Neural cell (in vitro differentiated cells): ENCODE data around the gene PHF11. TPM values are rescaled to one million over a fixed set of nuclear protein-coding genes. Genes with fewer than 3 reads are reported as not detected.

Source experiments
- H2AFZ ChIP-seq: fragments of 200-600, 300-800 bp; sonication (generic), shearing (Covaris generic); 2 replicates; pipeline ENCODE4 v1.6.0; 2014; ENCODE audit warnings: low read depth, mild to moderate bottlenecking, antibody characterized with exemption, low read length, moderate library complexity
- H3F3A ChIP-seq: fragments of 200-600 bp; shearing (Covaris generic); 2 replicates; pipeline ENCODE4 v1.6.1; 2016; ENCODE audit warnings: mild to moderate bottlenecking, moderate library complexity, mixed read lengths, antibody characterized with exemption, low read length; ENCODE audit not compliant: insufficient read depth, poor library complexity, severe bottlenecking
- H3K27ac ChIP-seq: fragments of 200-600, 300-800 bp; sonication (generic), shearing (Covaris generic); 2 replicates; pipeline ENCODE4 v1.5.1; 2014; ENCODE audit warnings: mild to moderate bottlenecking, low read length, moderate library complexity
- H3K27me3 ChIP-seq: fragments of 300-800, 200-600 bp; sonication (generic), shearing (Covaris generic); 2 replicates; pipeline ENCODE4 v1.6.0; 2014; ENCODE audit warnings: mild to moderate bottlenecking, low read depth, low read length, moderate library complexity; ENCODE audit not compliant: insufficient read depth
- H3K36me3 ChIP-seq: fragments of 300-800, 200-600 bp; sonication (generic), shearing (Covaris generic); 2 replicates; pipeline ENCODE4 v1.5.1; 2014; ENCODE audit warnings: mild to moderate bottlenecking, antibody characterized with exemption, low read length, moderate library complexity; ENCODE audit not compliant: insufficient read depth
- H3K4me2 ChIP-seq: fragments of 300-800, 200-600 bp; sonication (generic), shearing (Covaris generic); 2 replicates; pipeline ENCODE4 v1.6.0; 2014; ENCODE audit warnings: mild to moderate bottlenecking, low read length
- H3K4me3 ChIP-seq: fragments of 300-800, 200-600 bp; sonication (generic), shearing (Covaris generic); 2 replicates; pipeline ENCODE4 v1.5.1; 2014; ENCODE audit warnings: mild to moderate bottlenecking, low read length, moderate library complexity
- H3K79me2 ChIP-seq: fragments of 200-600 bp; shearing (Covaris generic); replicated peaks from 2 replicates; pipeline ENCODE4 v1.6.0; 2014; ENCODE audit warnings: mild to moderate bottlenecking, low read length, moderate library complexity; ENCODE audit not compliant: insufficient read depth
- H3K9ac ChIP-seq: fragments of 300-800, 200-600 bp; sonication (generic), shearing (Covaris generic); 2 replicates; pipeline ENCODE4 v1.6.1; 2016; ENCODE audit warnings: mild to moderate bottlenecking, low read length, mixed read lengths
- H3K9me2 ChIP-seq: fragments of 200-600 bp; shearing (Covaris generic); 2 replicates; pipeline ENCODE4 v1.6.1; 2016; ENCODE audit warnings: mild to moderate bottlenecking, low read length, mixed read lengths; ENCODE audit not compliant: insufficient read depth
- H3K9me3 ChIP-seq: fragments of 200-600, 300-800 bp; sonication (generic), shearing (Covaris generic); 2 replicates; pipeline ENCODE4 v1.6.1; 2016; ENCODE audit warnings: mild to moderate bottlenecking, mixed run types, low read length, moderate library complexity, mixed read lengths
- H4K20me1 ChIP-seq: fragments of 200-600 bp; shearing (Covaris generic); 2 replicates; pipeline ENCODE4 v1.6.1; 2016; ENCODE audit warnings: mild to moderate bottlenecking, mixed run types; ENCODE audit not compliant: insufficient read depth
- EP300 ChIP-seq: fragments of 450-650 bp; conservative IDR thresholded peaks from 2 replicates; pipeline ENCODE4 v1.6.1; 2014; ENCODE audit warnings: antibody characterized with exemption, mild to moderate bottlenecking, moderate library complexity; ENCODE audit not compliant: poor library complexity, severe bottlenecking
- EZH2 ChIP-seq: fragments of 200-600, 300-800 bp; shearing (Covaris generic), sonication (generic); IDR thresholded peaks from 2 replicates; pipeline ENCODE4 v1.6.1; 2014; ENCODE audit warnings: antibody characterized with exemption, low read length, borderline replicate concordance, mild to moderate bottlenecking; ENCODE audit not compliant: insufficient read depth, poor library complexity, severe bottlenecking
- MXI1 ChIP-seq: fragments of 450-650 bp; conservative IDR thresholded peaks from 2 replicates; pipeline ENCODE4 v1.6.1; 2014; ENCODE audit warnings: antibody characterized with exemption, mild to moderate bottlenecking; ENCODE audit not compliant: poor library complexity, severe bottlenecking
- POLR2AphosphoS5 ChIP-seq: IDR thresholded peaks from 2 replicates; pipeline ENCODE4 v1.6.1; 2012
- RAD21 ChIP-seq: fragments of 450-650 bp; conservative IDR thresholded peaks from 2 replicates; pipeline ENCODE4 v1.6.1; 2014; ENCODE audit warnings: antibody characterized with exemption, mild to moderate bottlenecking, moderate library complexity
- SMC3 ChIP-seq: fragments of 450-650 bp; conservative IDR thresholded peaks from 2 replicates; pipeline ENCODE4 v1.6.1; 2014; ENCODE audit warnings: antibody characterized with exemption, mild to moderate bottlenecking, moderate library complexity; ENCODE audit not compliant: poor library complexity
- TAF1 ChIP-seq: IDR thresholded peaks from 2 replicates; pipeline ENCODE4 v1.6.1; 2012; ENCODE audit warnings: low read depth
- polyA plus RNA-seq: library from polyadenylated mRNA; depleted of rRNA; stranded (reverse); fragments of >200 nt; gene quantifications from 2 replicates; pipeline ENCODE4 v1.2.3, GENCODE V29; 2014
- TF ChIP-seq, protein P1 (sequence below): IDR thresholded peaks from 2 replicates; pipeline ENCODE4 v1.6.1; 2012; ENCODE audit warnings: borderline replicate concordance
- TF ChIP-seq, protein P2 (sequence below): fragments of 450-650 bp; IDR thresholded peaks from 2 replicates; pipeline ENCODE4 v1.5.1; 2014; ENCODE audit warnings: antibody characterized with exemption, mild to moderate bottlenecking, moderate library complexity; ENCODE audit not compliant: poor library complexity, severe bottlenecking

PHF11 gene
- polyA plus RNA-seq, 1 donor from 2014 or later = not detected

DNA sequence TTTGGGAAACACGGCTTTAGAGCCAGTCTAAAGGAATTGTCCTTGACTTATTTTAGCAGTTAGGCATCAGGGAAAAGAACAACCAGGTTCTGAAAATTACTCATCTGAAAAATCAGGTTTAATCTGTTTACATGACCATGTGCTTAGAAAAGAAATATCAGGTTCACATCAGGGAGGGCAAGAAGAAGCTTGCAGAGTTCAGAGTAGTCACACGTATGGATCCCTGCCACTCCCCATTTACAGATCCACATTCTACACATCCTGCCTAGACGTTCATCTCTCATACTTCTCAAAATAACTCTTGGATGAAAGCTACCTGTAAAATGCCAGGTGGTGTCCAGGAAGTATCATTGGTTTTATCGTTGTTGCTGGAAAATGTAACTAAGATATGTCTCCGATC, 14.0 kb upstream of the PHF11 start:
- Histone ChIP-seq H3K9ac (no peak overlapping the region), H3K9me2 (no peaks in the 10 kb centered on the region), H2AFZ (no peak overlapping the region), H3F3A (no peaks in the 10 kb centered on the region), H3K36me3 (no peaks in the 10 kb centered on the region), H4K20me1 (no peaks in the 10 kb centered on the region), H3K27me3 (no peaks in the 10 kb centered on the region), H3K4me3 (no peak overlapping the region), H3K27ac (no peak overlapping the region), H3K4me2 (no peak overlapping the region), H3K9me3 (no peaks in the 10 kb centered on the region), H3K79me2 (no peaks in the 10 kb centered on the region)
- TF ChIP-seq TAF1 (no peak), SMC3 (no peak), MXI1 (no peak), EZH2 (no peak), EP300 (no peak), POLR2AphosphoS5 (no peak), RAD21 (no peak)
- TF ChIP-seq, protein P1, sequence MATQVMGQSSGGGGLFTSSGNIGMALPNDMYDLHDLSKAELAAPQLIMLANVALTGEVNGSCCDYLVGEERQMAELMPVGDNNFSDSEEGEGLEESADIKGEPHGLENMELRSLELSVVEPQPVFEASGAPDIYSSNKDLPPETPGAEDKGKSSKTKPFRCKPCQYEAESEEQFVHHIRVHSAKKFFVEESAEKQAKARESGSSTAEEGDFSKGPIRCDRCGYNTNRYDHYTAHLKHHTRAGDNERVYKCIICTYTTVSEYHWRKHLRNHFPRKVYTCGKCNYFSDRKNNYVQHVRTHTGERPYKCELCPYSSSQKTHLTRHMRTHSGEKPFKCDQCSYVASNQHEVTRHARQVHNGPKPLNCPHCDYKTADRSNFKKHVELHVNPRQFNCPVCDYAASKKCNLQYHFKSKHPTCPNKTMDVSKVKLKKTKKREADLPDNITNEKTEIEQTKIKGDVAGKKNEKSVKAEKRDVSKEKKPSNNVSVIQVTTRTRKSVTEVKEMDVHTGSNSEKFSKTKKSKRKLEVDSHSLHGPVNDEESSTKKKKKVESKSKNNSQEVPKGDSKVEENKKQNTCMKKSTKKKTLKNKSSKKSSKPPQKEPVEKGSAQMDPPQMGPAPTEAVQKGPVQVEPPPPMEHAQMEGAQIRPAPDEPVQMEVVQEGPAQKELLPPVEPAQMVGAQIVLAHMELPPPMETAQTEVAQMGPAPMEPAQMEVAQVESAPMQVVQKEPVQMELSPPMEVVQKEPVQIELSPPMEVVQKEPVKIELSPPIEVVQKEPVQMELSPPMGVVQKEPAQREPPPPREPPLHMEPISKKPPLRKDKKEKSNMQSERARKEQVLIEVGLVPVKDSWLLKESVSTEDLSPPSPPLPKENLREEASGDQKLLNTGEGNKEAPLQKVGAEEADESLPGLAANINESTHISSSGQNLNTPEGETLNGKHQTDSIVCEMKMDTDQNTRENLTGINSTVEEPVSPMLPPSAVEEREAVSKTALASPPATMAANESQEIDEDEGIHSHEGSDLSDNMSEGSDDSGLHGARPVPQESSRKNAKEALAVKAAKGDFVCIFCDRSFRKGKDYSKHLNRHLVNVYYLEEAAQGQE = no peak
- TF ChIP-seq, protein P2, sequence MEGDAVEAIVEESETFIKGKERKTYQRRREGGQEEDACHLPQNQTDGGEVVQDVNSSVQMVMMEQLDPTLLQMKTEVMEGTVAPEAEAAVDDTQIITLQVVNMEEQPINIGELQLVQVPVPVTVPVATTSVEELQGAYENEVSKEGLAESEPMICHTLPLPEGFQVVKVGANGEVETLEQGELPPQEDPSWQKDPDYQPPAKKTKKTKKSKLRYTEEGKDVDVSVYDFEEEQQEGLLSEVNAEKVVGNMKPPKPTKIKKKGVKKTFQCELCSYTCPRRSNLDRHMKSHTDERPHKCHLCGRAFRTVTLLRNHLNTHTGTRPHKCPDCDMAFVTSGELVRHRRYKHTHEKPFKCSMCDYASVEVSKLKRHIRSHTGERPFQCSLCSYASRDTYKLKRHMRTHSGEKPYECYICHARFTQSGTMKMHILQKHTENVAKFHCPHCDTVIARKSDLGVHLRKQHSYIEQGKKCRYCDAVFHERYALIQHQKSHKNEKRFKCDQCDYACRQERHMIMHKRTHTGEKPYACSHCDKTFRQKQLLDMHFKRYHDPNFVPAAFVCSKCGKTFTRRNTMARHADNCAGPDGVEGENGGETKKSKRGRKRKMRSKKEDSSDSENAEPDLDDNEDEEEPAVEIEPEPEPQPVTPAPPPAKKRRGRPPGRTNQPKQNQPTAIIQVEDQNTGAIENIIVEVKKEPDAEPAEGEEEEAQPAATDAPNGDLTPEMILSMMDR = no peak

DNA sequence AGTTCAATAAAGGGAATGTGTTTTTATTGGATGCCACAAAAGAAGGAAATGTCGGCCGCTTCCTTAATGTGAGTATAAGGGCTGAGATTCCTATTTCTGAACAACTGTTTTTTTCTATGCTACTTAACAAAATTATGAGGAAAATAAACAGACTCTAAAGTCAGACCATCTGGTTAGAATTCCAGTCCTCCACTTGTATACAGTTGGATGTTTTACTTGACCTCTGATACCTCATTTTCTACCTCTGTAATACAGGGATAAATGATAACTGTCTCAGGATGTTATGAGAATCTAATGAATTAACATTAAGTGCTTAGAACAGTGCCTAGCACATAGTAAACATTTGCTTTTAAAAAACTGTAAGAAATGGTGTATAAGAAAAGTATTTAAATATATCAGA, 7.2 kb upstream of the PHF11 start:
- no peak overlapping the region for H3K9ac ChIP-seq
- no peaks in the 10 kb centered on the region for H3K9me3 ChIP-seq
- H3K9me2 ChIP-seq = no peaks in the 10 kb centered on the region
- no peak overlapping the region for H3K4me3 ChIP-seq
- no peaks in the 10 kb centered on the region for H3K27me3 ChIP-seq
- H3K4me2 ChIP-seq = no peak overlapping the region
- H2AFZ ChIP-seq = no peak overlapping the region
- no peaks in the 10 kb centered on the region for H3K79me2 ChIP-seq
- TF ChIP-seq TAF1 = no peak
- TF ChIP-seq SMC3 = no peak
- no peak for TF ChIP-seq POLR2AphosphoS5
- TF ChIP-seq, protein P2 = no peak
- TF ChIP-seq, protein P1 = no peak
- TF ChIP-seq RAD21 = no peak
- no peak for TF ChIP-seq MXI1
- no peak for TF ChIP-seq EP300
- TF ChIP-seq EZH2 = no peak
- H3K36me3 ChIP-seq = no peaks in the 10 kb centered on the region
- no peaks in the 10 kb centered on the region for H3F3A ChIP-seq
- no peak overlapping the region for H3K27ac ChIP-seq
- H4K20me1 ChIP-seq = no peaks in the 10 kb centered on the region
